ENCODE data around the gene CSAG2. TPM values are rescaled to one million over a fixed set of nuclear protein-coding genes. Genes with fewer than 3 reads are reported as not detected.

The CSAG2 gene
- total RNA-seq, 1 donor from 2014 or later = not detected

GRCh38 chrX:152674135-152674534, 34.9 kb downstream of the CSAG2 start:
- Histone ChIP-seq H3K4me3 (no peak overlapping the region), H3K27me3 (ENCODE audit: low read depth) (no peaks in the 10 kb centered on the region), H3K4me1 (no peaks in the 10 kb centered on the region), H3K9me3 (replicated peaks) (no peaks in the 10 kb centered on the region), H3K36me3 (no peaks in the 10 kb centered on the region), H3K27ac (replicated peaks) (no peak overlapping the region)
- intact Hi-C loops (cut with micrococcal nuclease) = no loop called here
- DNase-seq = no peak
- TF ChIP-seq CTCF (IDR thresholded peaks at IDR 0.05; ENCODE audit: borderline replicate concordance) = no peak

GRCh38 chrX:152663086-152663485, 46.0 kb downstream of the CSAG2 start:
- intact Hi-C loops (cut with micrococcal nuclease) = no loop called here
- no peak overlapping the region for H3K27ac ChIP-seq (replicated peaks)
- no peaks in the 10 kb centered on the region for H3K4me1 ChIP-seq
- H3K27me3 ChIP-seq (ENCODE audit: low read depth) = no peaks in the 10 kb centered on the region
- H3K36me3 ChIP-seq = no peaks in the 10 kb centered on the region
- DNase-seq = no peak
- H3K4me3 ChIP-seq = no peak overlapping the region
- TF ChIP-seq CTCF (IDR thresholded peaks at IDR 0.05; ENCODE audit: borderline replicate concordance) = no peak
- H3K9me3 ChIP-seq (replicated peaks) = peaks cover 12% of the 10 kb centered on the region

DNA sequence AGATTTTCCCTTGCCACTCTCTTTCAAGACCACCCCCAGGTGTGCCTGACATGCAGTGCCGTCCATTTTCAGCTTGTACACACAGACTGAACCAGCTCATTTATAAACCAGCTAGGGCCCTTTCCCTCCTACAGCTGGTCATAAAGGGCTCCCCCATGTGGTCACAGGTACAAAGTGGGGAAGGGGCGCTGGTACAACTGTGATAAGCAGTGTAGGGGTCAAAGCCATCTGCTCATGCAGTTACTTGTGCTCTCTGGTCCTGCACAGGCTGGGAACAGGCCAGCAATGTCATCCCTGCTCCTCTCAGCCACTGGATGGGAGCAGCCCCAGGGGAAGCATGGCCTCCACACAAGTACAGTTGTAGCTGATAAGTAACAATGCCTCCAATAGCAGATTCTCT, 50.8 kb downstream of the CSAG2 start:
- Histone ChIP-seq H3K27ac (replicated peaks) (no peak overlapping the region), H3K27me3 (ENCODE audit: low read depth) (no peaks in the 10 kb centered on the region), H3K36me3 (no peaks in the 10 kb centered on the region), H3K4me3 (no peak overlapping the region), H3K9me3 (replicated peaks) (no peaks in the 10 kb centered on the region), H3K4me1 (no peaks in the 10 kb centered on the region)
- DNase-seq = no peak
- no peak for TF ChIP-seq CTCF (IDR thresholded peaks at IDR 0.05; ENCODE audit: borderline replicate concordance)
- intact Hi-C loops (cut with micrococcal nuclease) = no loop called here

Other genes starting within 250 kb of the CSAG2 start
- not detected for gene GABRQ, start 71.4 kb downstream of the CSAG2 start, total RNA-seq
- not detected for gene MAGEA3, start 10.5 kb downstream of the CSAG2 start, total RNA-seq
- not detected for gene MAGEA2B, start 5.4 kb upstream of the CSAG2 start, total RNA-seq
- not detected for gene CSAG1, start 24.4 kb upstream of the CSAG2 start, total RNA-seq
- gene MAGEA12, start 24.5 kb upstream of the CSAG2 start, total RNA-seq = not detected
- not detected for gene MAGEA2, start 44.6 kb upstream of the CSAG2 start, total RNA-seq
- gene CSAG3, start 49.9 kb upstream of the CSAG2 start, total RNA-seq = not detected
- gene MAGEA6, start 60.4 kb upstream of the CSAG2 start, total RNA-seq = not detected
- gene CETN2, start 121.5 kb upstream of the CSAG2 start, total RNA-seq = 24.1 TPM
- 11.4 TPM for gene NSDHL, start 121.8 kb upstream of the CSAG2 start, total RNA-seq
- 1.6 TPM for gene ZNF185, start 188.8 kb upstream of the CSAG2 start, total RNA-seq

Data from left ventricle myocardium inferior (tissue), 1 donor.